Measurements from ENCODE around the gene UGT1A8. TPM values are rescaled to one million over a fixed set of nuclear protein-coding genes. Genes with fewer than 3 reads are reported as not detected.

UGT1A8 gene
- total and polyA plus RNA-seq, 11 donors: not detected

DNA sequence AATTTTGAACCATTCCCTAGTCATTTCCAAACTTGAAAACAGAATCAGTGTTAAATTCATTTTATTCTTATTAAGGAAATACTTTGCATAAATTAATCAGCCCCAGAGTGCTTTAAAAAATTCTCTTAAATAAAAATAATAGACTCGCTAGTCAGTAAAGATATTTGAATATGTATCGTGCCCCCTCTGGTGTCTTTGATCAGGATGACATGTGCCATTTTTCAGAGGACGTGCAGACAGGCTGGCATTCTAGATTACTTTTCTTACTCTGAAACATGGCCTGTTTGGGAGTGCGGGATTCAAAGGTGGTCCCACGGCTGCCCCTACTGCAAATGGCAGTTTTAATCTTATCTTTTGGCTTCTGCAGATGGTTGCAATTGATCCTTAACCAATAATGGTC, 155.2 kb downstream of the UGT1A8 start:
- ATAC-seq: no peak
- Histone ChIP-seq H3K9me3 (peaks cover 0 to 4% (median 0%) of the 10 kb centered on the region in 12 donors), H3K27ac (no peak overlapping the region), H3K27me3 (peaks cover 0 to 10% (median 0%) of the 10 kb centered on the region in 9 donors), H3K36me3 (no peaks in the 10 kb centered on the region), H3K4me3 (no peak overlapping the region), H3K4me1 (no peaks in the 10 kb centered on the region)
- WGBS, 4 donors: 50 to 55% (median 53%) methylated on average over 5 of the region's 5 CpGs
- no peak for TF ChIP-seq POLR2A (IDR thresholded peaks at IDR 0.05)
- intact Hi-C loops (cut with DNase I): no loop called here
- DNase-seq: no peak

GRCh38 chr2:233773854-233774253, 156.4 kb downstream of the UGT1A8 start:
- Histone ChIP-seq H3K9me3 (peaks cover 0 to 4% (median 0%) of the 10 kb centered on the region in 12 donors), H3K36me3 (no peaks in the 10 kb centered on the region), H3K4me3 (no peak overlapping the region), H3K4me1 (no peaks in the 10 kb centered on the region), H3K27ac (no peak overlapping the region), H3K27me3 (peaks cover 0 to 5% (median 0%) of the 10 kb centered on the region in 9 donors)
- no peak for ATAC-seq
- no peak for TF ChIP-seq CTCF (IDR thresholded peaks at IDR 0.05)
- TF ChIP-seq POLR2A (IDR thresholded peaks at IDR 0.05): no peak
- intact Hi-C loops (cut with DNase I): no loop called here
- WGBS, 4 donors: 86 to 97% (median 88%) methylated on average over 5 of the region's 5 CpGs
- no peak for DNase-seq

DNA sequence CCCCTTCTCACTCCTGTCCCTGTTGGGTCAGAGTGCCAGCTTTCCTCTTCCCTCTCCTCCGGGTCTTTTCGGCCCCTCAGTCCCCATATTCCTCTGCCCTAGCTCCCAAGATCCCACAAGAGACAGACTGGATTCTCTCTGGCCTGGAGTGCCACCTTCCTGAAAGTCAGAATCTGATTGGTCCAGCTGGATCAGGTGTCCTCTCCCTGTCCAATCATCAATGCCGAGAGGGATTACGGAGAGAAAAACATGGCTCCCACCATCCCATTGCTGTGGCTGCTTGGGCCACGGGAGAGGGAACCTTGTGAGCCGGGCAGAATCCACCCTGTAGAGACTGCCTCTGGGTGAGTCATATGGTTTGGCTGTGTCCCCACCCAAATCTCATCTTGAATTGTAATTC, 158.0 kb downstream of the UGT1A8 start:
- H3K27ac ChIP-seq: no peak overlapping the region
- TF ChIP-seq POLR2A (IDR thresholded peaks at IDR 0.05) (no peak), CTCF (IDR thresholded peaks at IDR 0.05) (no peak)
- H3K36me3 ChIP-seq: no peaks in the 10 kb centered on the region
- peaks cover 0 to 6% (median 0%) of the 10 kb centered on the region in 12 donors for H3K9me3 ChIP-seq
- intact Hi-C loops (cut with DNase I): no loop called here
- no peak overlapping the region for H3K4me3 ChIP-seq
- WGBS, 4 donors: 86 to 96% (median 90%) methylated on average over 6 of the region's 6 CpGs
- DNase-seq: no peak
- H3K27me3 ChIP-seq: peaks cover 0 to 6% (median 0%) of the 10 kb centered on the region in 9 donors
- no peaks in the 10 kb centered on the region for H3K4me1 ChIP-seq
- no peak for ATAC-seq

- no peaks in the 10 kb centered on the region for H3K4me1 ChIP-seq
- peaks cover 0 to 10% (median 0%) of the 10 kb centered on the region in 12 donors for H3K9me3 ChIP-seq
- H3K36me3 ChIP-seq: no peaks in the 10 kb centered on the region
- H3K27me3 ChIP-seq: peaks cover 0 to 6% (median 0%) of the 10 kb centered on the region in 9 donors
- 71 to 96% (median 81%) methylated on average over 2 of the region's 2 CpGs for WGBS, 4 donors
- no peak for ATAC-seq
- no peak for DNase-seq
- intact Hi-C loops (cut with DNase I): no loop called here
- TF ChIP-seq POLR2A (IDR thresholded peaks at IDR 0.05): no peak
- TF ChIP-seq CTCF (IDR thresholded peaks at IDR 0.05): no peak
- no peak within 1 kb of the TSS for H3K4me3 ChIP-seq
- H3K27ac ChIP-seq: no peak within 1 kb of the TSS
These were observed 160.6 kb downstream of the UGT1A8 start, which contains the start of gene MROH2A for GRCh38 chr2:233778030-233778429. Gene MROH2A, plus strand, starts transcription at chr2:233778330. Its CDS starts 1,029 bp downstream, at chr2:233779359.

GRCh38 chr2:233779722-233780121, 162.3 kb downstream of the UGT1A8 start:
- intact Hi-C loops (cut with DNase I): no loop called here
- no peak for TF ChIP-seq POLR2A (IDR thresholded peaks at IDR 0.05)
- no peak for TF ChIP-seq CTCF (IDR thresholded peaks at IDR 0.05)
- Histone ChIP-seq H3K4me1 (no peaks in the 10 kb centered on the region), H3K9me3 (peaks cover 0 to 10% (median 0%) of the 10 kb centered on the region in 12 donors), H3K27ac (no peak overlapping the region), H3K36me3 (no peaks in the 10 kb centered on the region), H3K4me3 (no peak overlapping the region), H3K27me3 (peaks cover 0 to 6% (median 0%) of the 10 kb centered on the region in 9 donors)
- ATAC-seq (peak in 1 of 4 donors; percentile 31), DNase-seq (no peak)
- WGBS, 4 donors: 84 to 92% (median 86%) methylated on average over 2 to 4 of the region's 4 CpGs

Measured in heart left ventricle (tissue), 16 donors.